Neutrophil (primary cell): ENCODE data around the gene NAGA.

Experiments used
- H3K27ac ChIP-seq: fragments of 200-600 bp; sonication (generic); 2 replicates; pipeline ENCODE4 v1.5.1; 2016; ENCODE audit warnings: mild to moderate bottlenecking, moderate library complexity
- H3K27me3 ChIP-seq: fragments of 200-600 bp; sonication (generic); 2 replicates; pipeline ENCODE4 v1.6.0; 2016; ENCODE audit warnings: mild to moderate bottlenecking
- H3K36me3 ChIP-seq: fragments of 200-600 bp; sonication (generic); 2 replicates; pipeline ENCODE4 v1.5.1; 2017
- H3K4me1 ChIP-seq, 2 experiments: fragments of 200-600 bp in 1 of 2; sonication (generic) in 1 of 2; 1 replicate in 1 of 2; 2 replicates in 1 of 2; pipeline versions ENCODE4 v1.5.1 to v1.6.1; 2013 to 2016; ENCODE audit warnings: low read depth in 1 of 2, low read length in 1 of 2, mild to moderate bottlenecking in 1 of 2, moderate library complexity in 1 of 2; ENCODE audit not compliant: control insufficient read depth in 1 of 2, insufficient read depth in 1 of 2
- H3K4me3 ChIP-seq, 2 experiments: fragments of 200-600 bp in 1 of 2; sonication (generic) in 1 of 2; 1 replicate in 1 of 2; 2 replicates in 1 of 2; pipeline ENCODE4 v1.5.1; 2013 to 2016; ENCODE audit warnings: low read depth in 1 of 2, low read length in 1 of 2, mild to moderate bottlenecking in 1 of 2, moderate library complexity in 1 of 2
- H3K9me3 ChIP-seq: fragments of 200-600 bp; sonication (generic); 2 replicates; pipeline ENCODE4 v1.5.1; 2016
- TF ChIP-seq, protein P1 (sequence below): fragments of 200-600 bp; sonication (generic); IDR thresholded peaks from 2 replicates; pipeline ENCODE4 v1.5.1; 2016; ENCODE audit warnings: antibody characterized with exemption

The NAGA gene

DNA sequence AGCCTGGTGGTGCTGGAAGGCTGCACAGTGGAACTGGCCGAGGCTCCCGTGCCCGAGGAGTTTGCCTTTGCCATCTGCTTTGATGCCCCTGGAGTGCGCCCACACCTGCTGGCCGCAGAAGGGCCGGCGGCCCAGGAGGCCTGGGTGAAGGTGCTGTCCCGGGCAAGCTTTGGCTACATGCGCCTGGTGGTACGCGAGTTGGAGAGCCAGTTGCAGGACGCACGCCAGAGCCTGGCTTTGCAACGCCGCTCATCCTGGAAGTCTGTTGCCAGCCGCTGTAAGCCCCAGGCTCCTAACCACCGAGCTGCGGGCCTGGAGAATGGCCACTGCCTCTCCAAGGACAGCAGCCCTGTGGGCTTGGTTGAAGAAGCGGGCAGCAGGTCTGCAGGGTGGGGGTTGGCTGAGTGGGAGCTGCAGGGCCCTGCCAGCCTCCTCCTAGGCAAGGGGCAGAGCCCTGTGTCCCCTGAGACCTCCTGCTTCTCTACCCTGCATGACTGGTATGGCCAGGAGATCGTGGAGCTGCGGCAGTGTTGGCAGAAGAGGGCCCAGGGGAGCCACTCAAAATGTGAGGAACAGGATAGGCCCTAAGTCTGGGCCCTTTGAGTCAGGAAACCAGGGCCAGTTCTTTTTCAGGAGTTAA, 7.0 kb upstream of the NAGA start:
- H3K27me3 ChIP-seq: no peaks in the 10 kb centered on the region
- TF ChIP-seq, protein P1, sequence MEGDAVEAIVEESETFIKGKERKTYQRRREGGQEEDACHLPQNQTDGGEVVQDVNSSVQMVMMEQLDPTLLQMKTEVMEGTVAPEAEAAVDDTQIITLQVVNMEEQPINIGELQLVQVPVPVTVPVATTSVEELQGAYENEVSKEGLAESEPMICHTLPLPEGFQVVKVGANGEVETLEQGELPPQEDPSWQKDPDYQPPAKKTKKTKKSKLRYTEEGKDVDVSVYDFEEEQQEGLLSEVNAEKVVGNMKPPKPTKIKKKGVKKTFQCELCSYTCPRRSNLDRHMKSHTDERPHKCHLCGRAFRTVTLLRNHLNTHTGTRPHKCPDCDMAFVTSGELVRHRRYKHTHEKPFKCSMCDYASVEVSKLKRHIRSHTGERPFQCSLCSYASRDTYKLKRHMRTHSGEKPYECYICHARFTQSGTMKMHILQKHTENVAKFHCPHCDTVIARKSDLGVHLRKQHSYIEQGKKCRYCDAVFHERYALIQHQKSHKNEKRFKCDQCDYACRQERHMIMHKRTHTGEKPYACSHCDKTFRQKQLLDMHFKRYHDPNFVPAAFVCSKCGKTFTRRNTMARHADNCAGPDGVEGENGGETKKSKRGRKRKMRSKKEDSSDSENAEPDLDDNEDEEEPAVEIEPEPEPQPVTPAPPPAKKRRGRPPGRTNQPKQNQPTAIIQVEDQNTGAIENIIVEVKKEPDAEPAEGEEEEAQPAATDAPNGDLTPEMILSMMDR: no peak
- peak overlapping the region; percentile 93 for H3K27ac ChIP-seq
- H3K36me3 ChIP-seq: peaks cover 7% of the 10 kb centered on the region
- no peaks in the 10 kb centered on the region for H3K9me3 ChIP-seq
- H3K4me3 ChIP-seq: no peak overlapping the region
- peaks cover 35 to 39% of the 10 kb centered on the region in 2 experiments for H3K4me1 ChIP-seq

DNA sequence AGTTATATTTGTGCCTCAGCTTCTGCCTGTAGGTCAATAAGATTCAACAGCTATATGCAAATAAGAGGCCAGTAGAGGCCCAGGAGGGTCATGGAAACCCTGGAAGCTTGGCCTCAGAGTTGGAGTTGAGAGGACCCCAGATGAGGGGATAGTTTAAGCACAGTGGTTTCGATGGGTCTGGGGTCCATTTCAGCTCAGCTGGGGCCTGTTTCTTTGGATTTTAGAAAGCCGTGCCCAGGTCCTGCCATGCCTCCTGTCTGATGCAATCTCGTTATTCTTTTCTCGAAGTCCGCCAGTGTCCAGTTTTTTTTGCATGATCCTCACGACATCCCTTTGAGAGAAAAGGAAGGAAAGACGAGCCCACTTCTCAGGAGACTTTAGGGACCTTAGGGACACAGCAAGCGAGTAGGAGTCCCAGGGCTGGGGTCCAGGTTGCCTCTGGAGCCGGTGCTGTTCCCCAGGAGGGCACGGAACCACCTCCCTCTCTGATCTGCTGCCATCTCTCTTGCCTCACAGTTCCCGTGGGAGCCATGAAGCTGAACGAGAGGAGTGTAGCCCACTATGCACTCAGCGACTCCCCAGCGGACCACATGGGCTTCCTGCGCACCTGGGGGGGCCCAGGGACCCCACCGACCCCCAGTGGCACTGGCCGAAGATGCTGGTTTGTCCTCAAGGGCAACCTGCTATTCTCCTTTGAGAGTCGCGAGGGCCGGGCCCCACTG, 6.3 kb upstream of the NAGA start:
- H3K4me1 ChIP-seq: peaks cover 35 to 39% of the 10 kb centered on the region in 2 experiments
- H3K36me3 ChIP-seq: peaks cover 2% of the 10 kb centered on the region
- TF ChIP-seq, protein P1: no peak
- no peak overlapping the region for H3K4me3 ChIP-seq
- no peak overlapping the region for H3K27ac ChIP-seq
- no peaks in the 10 kb centered on the region for H3K27me3 ChIP-seq
- H3K9me3 ChIP-seq: no peaks in the 10 kb centered on the region

DNA sequence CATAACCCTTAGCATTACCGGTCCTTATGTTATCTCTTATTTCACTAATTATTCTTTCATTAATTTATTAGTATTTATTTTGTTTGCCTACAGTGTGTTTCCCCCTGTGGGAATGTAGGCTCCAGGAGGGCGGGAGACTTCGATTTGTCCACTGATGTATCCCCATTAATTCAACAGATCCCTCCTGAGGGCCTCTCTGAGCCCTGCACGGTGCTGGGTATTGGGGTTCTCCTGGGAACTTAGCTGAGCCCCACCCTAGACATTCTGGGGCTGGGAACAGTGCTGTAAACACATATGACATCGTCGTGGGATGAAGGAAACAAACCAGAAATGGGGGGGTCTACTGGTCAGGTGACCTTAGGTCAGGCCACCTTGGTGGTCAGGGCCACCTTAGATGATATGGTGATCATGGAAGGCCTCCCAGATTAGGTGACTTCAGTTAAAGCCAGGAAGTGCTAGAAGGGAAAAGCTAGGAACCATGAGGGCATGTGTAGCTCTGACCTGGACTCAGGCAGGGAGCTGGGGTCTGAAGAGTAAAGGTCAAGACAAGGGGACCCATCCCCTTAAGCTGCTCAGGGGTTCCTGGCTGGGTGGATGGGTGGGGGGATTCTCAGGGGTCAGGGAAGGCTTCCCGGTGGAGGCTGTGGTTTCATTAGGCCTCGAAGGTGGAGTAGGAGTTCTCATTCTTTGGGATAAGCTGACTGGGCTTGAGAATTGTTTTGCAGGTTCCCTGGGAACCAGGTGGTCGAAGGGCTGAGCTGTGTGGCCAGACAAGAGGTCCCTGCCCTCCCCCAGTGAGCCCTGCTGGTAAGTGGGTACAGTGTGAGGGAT, 4.4 kb upstream of the NAGA start:
- Histone ChIP-seq H3K4me1 (peaks cover 40 to 43% of the 10 kb centered on the region in 2 experiments), H3K9me3 (no peaks in the 10 kb centered on the region), H3K4me3 (peak overlapping the region; percentile 60 to 64), H3K36me3 (no peaks in the 10 kb centered on the region), H3K27me3 (no peaks in the 10 kb centered on the region), H3K27ac (no peak overlapping the region)
- TF ChIP-seq, protein P1: no peak

- no peaks in the 10 kb centered on the region for H3K9me3 ChIP-seq
- H3K27ac ChIP-seq: peak within 1 kb of the TSS; percentile 10
- TF ChIP-seq, protein P1: no peak
- no peaks in the 10 kb centered on the region for H3K27me3 ChIP-seq
- no peaks in the 10 kb centered on the region for H3K36me3 ChIP-seq
- H3K4me1 ChIP-seq: peaks cover 43 to 44% of the 10 kb centered on the region in 2 experiments
- H3K4me3 ChIP-seq: peak within 1 kb of the TSS; percentile 60 to 64
These were observed 3.7 kb upstream of the NAGA start, which contains the start of gene PHETA2 for GRCh38 chr22:42074132-42074811. PHETA2 (plus strand) TSS chr22:42074248; CDS start chr22:42077294, 3,046 bp downstream.

- Histone ChIP-seq H3K27me3 (no peaks in the 10 kb centered on the region), H3K27ac (no peak overlapping the region), H3K36me3 (no peaks in the 10 kb centered on the region), H3K4me1 (peaks cover 36 to 37% of the 10 kb centered on the region in 2 experiments), H3K4me3 (peak overlapping the region; percentile 60 to 64), H3K9me3 (no peaks in the 10 kb centered on the region)
- TF ChIP-seq, protein P1: no peak
These were observed 3.0 kb upstream of the NAGA start for GRCh38 chr22:42073621-42074041.
